22Rv1 (cell line): Measurements from ENCODE around the gene BIRC6.

Experiments
- ZFX ChIP-seq: fragments of 450-650 bp; IDR thresholded peaks from 2 replicates; pipeline ENCODE4 v1.6.1; 2017; ENCODE audit warnings: antibody characterized with exemption, borderline replicate concordance
- TF ChIP-seq, protein P1 (sequence below): fragments of 450-650 bp; IDR thresholded peaks from 2 replicates; pipeline ENCODE4 v1.5.1; 2017; ENCODE audit warnings: mild to moderate bottlenecking

DNA sequence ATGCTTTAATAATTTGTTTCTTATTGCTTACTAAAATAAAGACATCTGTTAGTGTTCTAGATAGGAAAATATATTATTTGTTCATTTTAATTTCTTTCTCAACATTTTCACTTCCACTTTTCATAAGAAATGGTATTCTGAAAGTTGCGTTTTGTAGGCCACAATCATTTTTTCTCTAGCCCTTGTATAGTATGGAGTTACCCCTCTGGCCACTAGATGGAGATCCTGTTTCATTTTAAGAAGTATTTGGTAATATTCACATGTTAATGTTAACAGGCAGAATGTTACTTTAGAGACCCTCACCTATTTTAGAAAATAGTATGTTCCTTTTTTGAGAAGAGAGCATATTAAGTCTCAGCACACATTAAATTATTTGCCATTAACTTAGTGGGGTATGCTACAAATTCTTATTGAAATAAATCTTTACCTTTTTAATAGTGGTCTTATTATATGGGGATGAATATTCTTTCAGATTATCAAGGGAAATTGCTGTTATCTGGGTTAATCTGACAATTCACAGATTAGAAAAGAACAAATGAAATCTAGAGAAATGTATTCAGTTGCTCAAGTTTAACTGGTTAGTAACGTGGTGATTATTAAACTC is 197.1 kb downstream of the BIRC6 start:
- TF ChIP-seq, protein P1, sequence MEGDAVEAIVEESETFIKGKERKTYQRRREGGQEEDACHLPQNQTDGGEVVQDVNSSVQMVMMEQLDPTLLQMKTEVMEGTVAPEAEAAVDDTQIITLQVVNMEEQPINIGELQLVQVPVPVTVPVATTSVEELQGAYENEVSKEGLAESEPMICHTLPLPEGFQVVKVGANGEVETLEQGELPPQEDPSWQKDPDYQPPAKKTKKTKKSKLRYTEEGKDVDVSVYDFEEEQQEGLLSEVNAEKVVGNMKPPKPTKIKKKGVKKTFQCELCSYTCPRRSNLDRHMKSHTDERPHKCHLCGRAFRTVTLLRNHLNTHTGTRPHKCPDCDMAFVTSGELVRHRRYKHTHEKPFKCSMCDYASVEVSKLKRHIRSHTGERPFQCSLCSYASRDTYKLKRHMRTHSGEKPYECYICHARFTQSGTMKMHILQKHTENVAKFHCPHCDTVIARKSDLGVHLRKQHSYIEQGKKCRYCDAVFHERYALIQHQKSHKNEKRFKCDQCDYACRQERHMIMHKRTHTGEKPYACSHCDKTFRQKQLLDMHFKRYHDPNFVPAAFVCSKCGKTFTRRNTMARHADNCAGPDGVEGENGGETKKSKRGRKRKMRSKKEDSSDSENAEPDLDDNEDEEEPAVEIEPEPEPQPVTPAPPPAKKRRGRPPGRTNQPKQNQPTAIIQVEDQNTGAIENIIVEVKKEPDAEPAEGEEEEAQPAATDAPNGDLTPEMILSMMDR = peak; percentile 81
- no peak for TF ChIP-seq ZFX
